ENCODE results near the gene ZNF200. TPM values are rescaled to one million over a fixed set of nuclear protein-coding genes. Genes with fewer than 3 reads are reported as not detected.

The ZNF200 gene
- total RNA-seq, 1 experiment from 2014 or later = 13.0 TPM

DNA sequence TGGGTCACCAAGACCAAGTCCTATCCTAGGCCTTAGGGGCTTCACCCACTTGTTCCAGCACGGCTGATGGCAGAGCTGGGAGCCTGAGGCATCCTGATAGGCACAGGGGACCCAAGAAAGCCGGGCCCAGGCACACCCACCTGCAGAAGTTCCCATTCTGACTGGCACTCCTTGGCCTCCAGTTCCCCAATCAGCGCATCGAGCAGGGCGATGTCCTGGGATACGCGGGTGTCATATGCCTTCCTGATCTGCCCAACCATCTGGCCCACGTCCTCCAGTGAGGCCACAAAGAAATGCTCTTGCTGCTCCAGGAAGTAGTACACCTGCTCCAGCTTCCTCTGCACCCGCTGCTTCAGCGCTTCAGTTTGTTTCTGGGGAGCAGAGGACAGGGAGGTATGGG is 11.9 kb upstream of the ZNF200 start:
- ChIA-PET CTCF (no interaction called here), POLR2A (ENCODE audit: low non-redundant PET) (no interaction called here)
- H3K4me3 ChIP-seq (ENCODE audit: low read depth, low read length, poor library complexity, severe bottlenecking) = no peak overlapping the region
- H3K4me1 ChIP-seq (ENCODE audit: insufficient read depth, low read length, poor library complexity, severe bottlenecking) = no peaks in the 10 kb centered on the region
- no peaks in the 10 kb centered on the region for H3K9me3 ChIP-seq (ENCODE audit: low read depth, low read length, poor library complexity, severe bottlenecking)
- TF ChIP-seq EZH2 (IDR thresholded peaks at IDR 0.05; ENCODE audit: borderline replicate concordance, low read depth, low read length, poor library complexity, severe bottlenecking) = no peak
- TF ChIP-seq CTCF (conservative IDR thresholded peaks at IDR 0.05; ENCODE audit: low read depth, low read length) = no peak
- intact Hi-C loops (cut with micrococcal nuclease; ENCODE audit: unreplicated experiment) = no loop called here
- H3K27ac ChIP-seq (ENCODE audit: low read depth, low read length, poor library complexity, severe bottlenecking) = no peak overlapping the region
- H3K36me3 ChIP-seq (ENCODE audit: insufficient read depth, low read length, poor library complexity, severe bottlenecking) = no peaks in the 10 kb centered on the region
- no peak for DNase-seq (ENCODE audit: low spot score)
- BruUV-seq (replicated peaks) = no TSS peak
- H3K27me3 ChIP-seq (replicated peaks; ENCODE audit: insufficient read depth, low read depth, low read length, poor library complexity) = no peaks in the 10 kb centered on the region

DNA sequence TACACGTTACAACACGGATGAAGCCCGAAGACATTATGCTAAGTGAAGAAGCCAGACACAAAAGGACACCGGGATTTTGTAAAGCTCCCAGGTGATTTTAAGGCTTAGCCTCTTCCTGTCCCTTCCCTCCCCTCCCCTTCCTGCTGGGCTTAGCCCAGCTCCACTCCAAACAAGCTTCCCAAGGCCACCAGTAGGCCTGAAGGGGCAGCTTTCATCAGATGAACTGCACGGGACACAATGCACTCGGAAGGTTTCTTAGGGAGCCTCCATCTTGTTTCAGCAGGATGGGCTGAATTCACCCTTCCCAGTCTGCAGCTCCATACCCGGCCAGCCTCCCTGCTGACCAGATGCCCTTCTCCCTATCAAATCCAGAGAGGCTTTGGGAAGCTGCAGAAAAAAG is 11.0 kb upstream of the ZNF200 start:
- no peak for DNase-seq (ENCODE audit: low spot score)
- Histone ChIP-seq H3K36me3 (ENCODE audit: insufficient read depth, low read length, poor library complexity, severe bottlenecking) (no peaks in the 10 kb centered on the region), H3K9me3 (ENCODE audit: low read depth, low read length, poor library complexity, severe bottlenecking) (no peaks in the 10 kb centered on the region), H3K27ac (ENCODE audit: low read depth, low read length, poor library complexity, severe bottlenecking) (no peak overlapping the region), H3K27me3 (replicated peaks; ENCODE audit: insufficient read depth, low read depth, low read length, poor library complexity) (no peaks in the 10 kb centered on the region), H3K4me3 (ENCODE audit: low read depth, low read length, poor library complexity, severe bottlenecking) (no peak overlapping the region), H3K4me1 (ENCODE audit: insufficient read depth, low read length, poor library complexity, severe bottlenecking) (no peaks in the 10 kb centered on the region)
- ChIA-PET CTCF (no interaction called here), POLR2A (ENCODE audit: low non-redundant PET) (no interaction called here)
- BruUV-seq (replicated peaks) = no TSS peak
- TF ChIP-seq CTCF (conservative IDR thresholded peaks at IDR 0.05; ENCODE audit: low read depth, low read length) = no peak
- TF ChIP-seq EZH2 (IDR thresholded peaks at IDR 0.05; ENCODE audit: borderline replicate concordance, low read depth, low read length, poor library complexity, severe bottlenecking) = no peak
- intact Hi-C loops (cut with micrococcal nuclease; ENCODE audit: unreplicated experiment) = no loop called here

- intact Hi-C loops (cut with micrococcal nuclease; ENCODE audit: unreplicated experiment) = no loop called here
- no TSS peak for BruUV-seq (replicated peaks)
These were observed 8.9 kb upstream of the ZNF200 start for GRCh38 chr16:3243882-3244281.

More at GRCh38 chr16:3243882-3244281, 8.9 kb upstream of the ZNF200 start:
- Histone ChIP-seq H3K27ac (ENCODE audit: low read depth, low read length, poor library complexity, severe bottlenecking) (no peak overlapping the region), H3K36me3 (ENCODE audit: insufficient read depth, low read length, poor library complexity, severe bottlenecking) (no peaks in the 10 kb centered on the region), H3K9me3 (ENCODE audit: low read depth, low read length, poor library complexity, severe bottlenecking) (no peaks in the 10 kb centered on the region), H3K27me3 (replicated peaks; ENCODE audit: insufficient read depth, low read depth, low read length, poor library complexity) (no peaks in the 10 kb centered on the region), H3K4me1 (ENCODE audit: insufficient read depth, low read length, poor library complexity, severe bottlenecking) (no peaks in the 10 kb centered on the region), H3K4me3 (ENCODE audit: low read depth, low read length, poor library complexity, severe bottlenecking) (no peak overlapping the region)
- no peak for TF ChIP-seq CTCF (conservative IDR thresholded peaks at IDR 0.05; ENCODE audit: low read depth, low read length)
- no peak for TF ChIP-seq EZH2 (IDR thresholded peaks at IDR 0.05; ENCODE audit: borderline replicate concordance, low read depth, low read length, poor library complexity, severe bottlenecking)
- no peak for DNase-seq (ENCODE audit: low spot score)
- ChIA-PET POLR2A (ENCODE audit: low non-redundant PET) (no interaction called here), CTCF (no interaction called here)

Measured in A673 (cell line).